22Rv1 (cell line): ENCODE data around the gene NRCAM.

Source experiments
- H3K27ac ChIP-seq: fragments of 450-650 bp; 2 replicates; pipeline ENCODE4 v1.5.1; 2017
- ZFX ChIP-seq: fragments of 450-650 bp; IDR thresholded peaks from 2 replicates; pipeline ENCODE4 v1.6.1; 2017; ENCODE audit warnings: antibody characterized with exemption, borderline replicate concordance
- TF ChIP-seq, protein P1 (sequence below): fragments of 450-650 bp; IDR thresholded peaks from 2 replicates; pipeline ENCODE4 v1.5.1; 2017; ENCODE audit warnings: mild to moderate bottlenecking

NRCAM gene

DNA sequence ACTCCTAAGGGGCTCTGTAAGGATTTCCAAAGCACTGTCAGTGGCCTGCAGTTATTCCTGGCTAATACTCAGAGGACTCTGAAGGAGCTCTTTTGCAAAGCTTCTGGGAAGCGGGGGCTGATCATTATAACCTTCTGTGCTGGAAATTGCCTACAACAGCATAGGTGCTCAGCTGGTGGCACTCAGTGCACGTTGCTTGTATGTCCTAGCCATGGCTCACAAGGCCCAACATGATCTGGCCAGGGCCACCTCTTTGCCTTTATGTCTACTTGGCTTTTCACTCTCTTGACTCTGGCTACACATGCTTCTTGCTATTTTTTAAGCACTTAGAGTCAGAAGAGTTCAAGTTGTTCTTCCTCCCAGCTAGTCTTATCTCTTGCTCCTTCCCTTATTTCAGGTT, 343.6 kb downstream of the NRCAM start:
- no peak overlapping the region for H3K27ac ChIP-seq
- TF ChIP-seq, protein P1, sequence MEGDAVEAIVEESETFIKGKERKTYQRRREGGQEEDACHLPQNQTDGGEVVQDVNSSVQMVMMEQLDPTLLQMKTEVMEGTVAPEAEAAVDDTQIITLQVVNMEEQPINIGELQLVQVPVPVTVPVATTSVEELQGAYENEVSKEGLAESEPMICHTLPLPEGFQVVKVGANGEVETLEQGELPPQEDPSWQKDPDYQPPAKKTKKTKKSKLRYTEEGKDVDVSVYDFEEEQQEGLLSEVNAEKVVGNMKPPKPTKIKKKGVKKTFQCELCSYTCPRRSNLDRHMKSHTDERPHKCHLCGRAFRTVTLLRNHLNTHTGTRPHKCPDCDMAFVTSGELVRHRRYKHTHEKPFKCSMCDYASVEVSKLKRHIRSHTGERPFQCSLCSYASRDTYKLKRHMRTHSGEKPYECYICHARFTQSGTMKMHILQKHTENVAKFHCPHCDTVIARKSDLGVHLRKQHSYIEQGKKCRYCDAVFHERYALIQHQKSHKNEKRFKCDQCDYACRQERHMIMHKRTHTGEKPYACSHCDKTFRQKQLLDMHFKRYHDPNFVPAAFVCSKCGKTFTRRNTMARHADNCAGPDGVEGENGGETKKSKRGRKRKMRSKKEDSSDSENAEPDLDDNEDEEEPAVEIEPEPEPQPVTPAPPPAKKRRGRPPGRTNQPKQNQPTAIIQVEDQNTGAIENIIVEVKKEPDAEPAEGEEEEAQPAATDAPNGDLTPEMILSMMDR = no peak
- TF ChIP-seq ZFX = no peak

DNA sequence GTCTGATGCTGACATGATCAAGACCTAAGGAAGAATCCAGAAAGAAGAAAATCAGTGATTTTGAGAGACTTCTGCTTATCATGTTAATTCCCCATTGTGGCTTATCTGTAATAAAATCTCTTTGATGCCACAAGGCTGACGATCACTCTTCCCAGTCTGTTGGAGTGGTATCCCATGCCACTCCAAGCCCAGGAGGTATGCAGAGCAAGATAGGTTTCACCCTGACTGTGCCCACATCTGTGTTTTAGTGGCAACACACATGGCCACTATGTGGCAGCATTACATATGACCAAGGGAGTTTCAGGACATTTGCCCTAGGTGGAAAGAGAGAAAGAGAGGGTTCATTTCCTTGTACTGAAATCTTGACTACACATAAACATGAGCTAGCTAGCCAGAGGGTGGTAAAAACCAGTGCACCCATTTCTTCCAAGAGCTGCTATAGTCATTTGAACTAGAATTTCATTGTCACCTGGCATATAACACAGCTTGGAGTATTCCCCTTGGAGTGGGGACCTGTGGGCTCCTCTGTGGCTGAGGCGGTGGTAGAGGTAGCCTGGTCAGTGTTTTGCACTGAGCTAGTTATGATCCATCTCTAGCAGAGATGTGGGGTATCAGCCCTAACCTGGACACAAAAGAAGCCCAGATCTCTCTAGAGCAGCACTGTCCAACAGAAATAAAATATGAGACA, 346.9 kb downstream of the NRCAM start:
- no peak for TF ChIP-seq ZFX
- TF ChIP-seq, protein P1 = peak; percentile 81
- no peak overlapping the region for H3K27ac ChIP-seq

DNA sequence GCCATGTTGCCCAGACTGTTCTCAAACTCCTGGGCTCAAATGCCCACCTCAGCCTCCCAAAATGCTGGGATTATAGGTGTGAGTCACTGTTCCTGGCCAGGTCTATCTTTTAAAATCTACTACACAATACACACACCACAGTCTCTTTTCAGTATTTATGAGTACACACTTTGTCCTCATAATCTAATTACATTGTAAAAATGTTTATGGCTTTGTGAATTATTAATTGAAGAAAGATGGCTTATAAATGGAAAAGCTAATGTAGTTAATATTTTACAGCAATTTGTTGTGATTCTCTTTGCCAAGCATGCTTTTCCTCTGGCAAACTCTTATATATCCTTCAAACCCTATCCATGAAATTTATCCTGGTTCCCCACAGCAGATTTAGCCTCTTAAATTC, 348.1 kb downstream of the NRCAM start:
- H3K27ac ChIP-seq = peak overlapping the region; percentile 29; the same call in 1 of the 2 replicates
- TF ChIP-seq, protein P1 = no peak
- no peak for TF ChIP-seq ZFX

DNA sequence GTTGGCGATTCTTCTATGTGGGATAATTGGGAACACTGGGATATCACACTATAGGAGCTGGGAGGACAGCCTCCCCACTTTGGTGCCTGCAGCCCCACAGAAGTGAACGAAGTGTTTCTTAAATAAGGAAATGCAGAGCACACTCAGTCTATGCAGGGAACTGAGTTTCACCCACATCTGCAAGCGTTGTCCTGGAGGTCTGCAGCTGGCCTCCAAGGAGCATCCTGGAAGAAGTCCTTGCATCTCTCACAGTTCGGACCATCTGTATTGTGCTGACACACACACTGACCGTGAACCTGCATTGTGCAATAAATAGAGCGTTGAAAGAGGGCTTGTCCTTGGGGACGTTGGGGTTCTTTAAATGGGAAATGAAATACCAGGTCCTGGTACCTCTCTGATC, 351.9 kb downstream of the NRCAM start:
- no peak overlapping the region for H3K27ac ChIP-seq
- TF ChIP-seq ZFX = no peak
- TF ChIP-seq, protein P1 = no peak

DNA sequence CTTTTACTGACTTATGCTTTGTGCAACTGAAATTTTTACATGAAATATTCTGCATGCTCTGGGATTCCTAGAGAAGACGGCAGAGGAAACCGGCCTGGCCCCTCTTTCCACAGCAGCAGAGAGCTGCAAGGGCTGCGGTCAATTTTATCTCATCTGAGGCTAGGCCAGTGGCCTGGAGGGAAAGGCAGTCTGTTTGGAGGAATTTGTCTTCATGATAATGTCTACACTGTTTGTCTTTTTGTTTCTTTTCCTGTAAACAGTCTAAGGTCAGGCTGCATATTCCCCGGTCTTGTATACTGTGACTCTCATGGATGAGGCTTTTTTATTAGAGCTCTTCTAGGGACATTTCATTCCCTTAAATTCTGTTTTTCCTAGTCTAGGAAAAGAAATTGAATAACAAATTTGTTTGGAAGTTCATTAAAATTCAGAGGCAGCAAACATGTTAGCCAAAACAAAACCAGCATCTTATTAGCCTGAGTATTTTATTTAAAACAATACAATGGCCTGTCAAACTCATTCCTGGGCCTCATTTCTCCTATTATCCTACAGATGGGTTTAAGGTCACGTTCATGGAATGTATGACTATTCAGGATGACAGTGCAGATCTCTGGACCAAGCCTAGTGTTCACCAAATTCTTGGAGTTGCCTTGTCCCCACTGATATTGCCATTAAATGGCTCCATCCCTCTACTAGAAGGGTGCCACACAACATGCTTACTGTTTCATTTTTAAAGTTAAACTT, 352.5 kb downstream of the NRCAM start:
- TF ChIP-seq, protein P1 = no peak
- TF ChIP-seq ZFX = no peak
- no peak overlapping the region for H3K27ac ChIP-seq

DNA sequence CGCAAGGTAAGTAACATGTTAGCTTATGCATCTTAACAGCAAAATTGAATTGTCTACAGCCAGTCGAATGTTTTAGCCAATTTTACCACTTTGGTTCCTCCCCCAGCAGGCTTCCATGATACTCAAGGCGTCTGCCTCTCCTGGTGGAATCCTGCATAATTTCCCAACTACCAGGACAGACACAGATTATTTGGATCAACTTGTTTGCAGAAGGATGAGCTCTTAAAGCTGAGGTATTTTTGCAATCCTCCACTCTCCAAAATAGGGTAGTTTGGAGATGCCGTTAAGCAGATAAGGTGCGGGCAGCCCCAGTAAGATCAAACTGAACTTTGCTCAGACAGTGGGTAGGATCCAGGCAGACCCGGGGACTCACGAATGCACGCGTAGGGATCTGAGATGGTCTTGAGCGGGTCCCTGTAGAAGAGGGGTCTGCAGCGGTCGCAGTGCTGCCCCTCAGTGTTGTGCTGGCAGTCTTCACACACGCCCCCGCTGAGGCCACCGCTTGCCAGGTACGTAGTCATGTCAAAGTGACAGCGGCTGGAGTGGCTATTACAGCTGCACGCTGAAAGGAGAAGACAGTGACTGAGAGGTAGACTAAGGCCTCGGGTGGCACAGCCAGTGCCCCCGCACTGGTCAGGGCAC, 353.4 kb downstream of the NRCAM start:
- TF ChIP-seq, protein P1 = no peak
- no peak for TF ChIP-seq ZFX
- no peak overlapping the region for H3K27ac ChIP-seq

DNA sequence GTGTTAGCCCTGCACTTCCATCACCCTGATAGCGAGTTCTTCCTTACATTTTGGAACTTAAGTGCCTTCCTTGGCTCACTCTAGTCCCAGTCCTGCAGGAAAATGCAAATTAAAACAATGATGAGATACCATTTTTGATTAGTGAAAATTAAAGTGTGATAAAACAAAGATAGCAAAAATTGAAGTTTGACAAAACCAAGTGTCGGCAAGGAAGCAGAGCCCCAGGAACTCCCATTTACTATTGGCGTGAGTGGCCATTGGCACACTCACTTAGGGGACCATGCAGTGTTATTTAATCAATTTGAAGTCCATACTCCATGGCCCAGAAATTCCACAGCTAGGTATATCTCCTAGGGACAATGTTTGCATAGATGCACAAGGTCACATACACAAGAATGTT, 354.5 kb downstream of the NRCAM start:
- no peak for TF ChIP-seq ZFX
- TF ChIP-seq, protein P1 = no peak
- no peak overlapping the region for H3K27ac ChIP-seq
